Anterior cingulate cortex (tissue), 58 donors: ENCODE measurements around the gene KRT73.

Source experiments
- DNase-seq, 58 donors: peaks; one replicate each; lab custom pipeline; 2025; lab: John Stamatoyannopoulos, UW

KRT73 gene

DNA sequence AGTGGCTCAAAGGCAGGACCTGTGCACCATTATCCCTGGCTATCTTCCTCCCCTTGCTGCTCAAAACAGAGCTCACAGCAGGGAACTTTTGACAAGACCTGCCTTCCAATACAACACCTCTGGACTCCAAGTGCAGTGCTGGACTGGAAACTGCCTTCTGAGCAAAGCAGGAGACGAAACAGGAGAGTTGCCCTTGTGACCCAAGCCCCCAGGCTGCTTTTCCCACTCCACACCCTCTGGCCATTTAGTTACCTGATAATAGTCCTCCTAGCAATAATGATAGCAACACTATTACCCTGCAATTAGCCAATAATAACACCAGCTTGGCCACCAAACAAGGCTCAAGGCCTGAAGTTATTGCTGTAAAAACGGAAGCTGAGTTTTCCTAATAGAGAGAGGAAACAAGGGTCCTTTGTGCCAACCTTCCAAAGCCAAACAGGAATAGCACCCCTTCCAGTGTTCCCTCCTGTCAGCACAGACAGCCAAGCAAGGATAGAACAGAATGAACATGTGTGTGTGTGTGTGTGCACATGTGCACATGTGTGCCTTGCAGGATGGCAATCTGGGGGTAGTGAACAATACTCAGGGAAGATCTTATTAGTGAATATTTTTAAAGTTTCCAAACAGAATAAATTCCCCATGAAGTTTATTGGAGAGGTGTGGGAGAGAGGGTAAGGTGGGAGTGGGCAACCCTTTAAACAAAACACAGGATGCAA lies 9.2 kb upstream of the KRT73 start:
- DNase-seq = no peak

DNA sequence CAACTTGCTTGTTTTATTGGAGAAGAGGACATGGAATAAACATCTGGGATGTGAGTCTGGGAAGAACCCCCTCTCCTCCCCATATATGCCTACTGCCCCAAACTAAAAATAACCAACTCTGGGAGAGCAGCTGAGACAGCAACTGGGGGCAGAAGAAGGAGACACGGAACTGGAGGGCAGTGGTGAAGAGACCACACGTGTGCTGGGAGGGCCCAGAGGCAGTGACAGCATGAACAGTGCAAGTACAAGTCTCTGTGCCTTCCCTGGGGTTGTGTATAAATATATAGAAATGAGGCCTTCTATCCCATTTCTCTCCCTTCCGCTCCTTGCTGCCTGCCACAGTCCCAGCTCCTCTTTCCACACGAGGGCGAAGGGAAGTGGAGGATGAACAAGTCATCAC lies 4.0 kb upstream of the KRT73 start:
- DNase-seq = no peak

DNA sequence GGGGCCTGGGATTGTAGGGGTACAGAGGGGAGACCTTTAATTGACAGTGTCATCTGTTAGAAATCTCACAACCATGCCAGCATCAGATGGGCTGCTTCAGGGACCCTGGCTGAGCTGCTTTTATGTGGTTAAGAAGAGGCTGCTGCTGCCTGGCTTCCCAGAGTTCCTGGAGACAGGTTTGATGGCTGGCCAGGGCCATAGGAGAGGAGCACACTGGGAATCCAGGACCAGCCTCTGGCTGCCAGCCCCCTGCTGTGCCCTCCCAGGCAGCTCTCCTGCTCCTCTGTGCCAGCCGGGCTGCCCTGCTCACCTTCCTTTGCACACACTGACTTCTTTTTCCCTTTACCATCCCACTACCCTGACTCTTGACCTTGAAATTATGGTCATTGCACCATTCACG lies 507 bp upstream of the KRT73 start:
- no peak for DNase-seq

DNA sequence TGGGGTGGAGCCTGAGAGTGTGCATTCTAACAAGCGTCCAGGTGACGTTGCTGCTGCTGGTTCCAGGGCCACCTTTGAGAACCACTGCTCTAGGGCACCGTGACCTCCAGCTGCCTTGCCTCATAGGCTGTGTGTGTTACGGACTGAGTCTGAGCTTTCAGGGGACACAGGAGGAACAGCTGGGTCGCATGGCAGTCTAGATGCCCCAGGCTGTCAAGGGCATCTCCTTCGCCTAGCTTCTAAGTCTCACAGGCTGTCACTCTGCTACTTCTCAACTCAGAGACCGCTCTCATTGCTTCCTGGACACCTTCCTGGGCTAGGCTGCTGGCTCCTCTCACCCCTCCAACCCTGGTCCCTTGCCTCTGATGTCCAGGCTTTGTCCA lies 965 bp downstream of the KRT73 start:
- DNase-seq = no peak

DNA sequence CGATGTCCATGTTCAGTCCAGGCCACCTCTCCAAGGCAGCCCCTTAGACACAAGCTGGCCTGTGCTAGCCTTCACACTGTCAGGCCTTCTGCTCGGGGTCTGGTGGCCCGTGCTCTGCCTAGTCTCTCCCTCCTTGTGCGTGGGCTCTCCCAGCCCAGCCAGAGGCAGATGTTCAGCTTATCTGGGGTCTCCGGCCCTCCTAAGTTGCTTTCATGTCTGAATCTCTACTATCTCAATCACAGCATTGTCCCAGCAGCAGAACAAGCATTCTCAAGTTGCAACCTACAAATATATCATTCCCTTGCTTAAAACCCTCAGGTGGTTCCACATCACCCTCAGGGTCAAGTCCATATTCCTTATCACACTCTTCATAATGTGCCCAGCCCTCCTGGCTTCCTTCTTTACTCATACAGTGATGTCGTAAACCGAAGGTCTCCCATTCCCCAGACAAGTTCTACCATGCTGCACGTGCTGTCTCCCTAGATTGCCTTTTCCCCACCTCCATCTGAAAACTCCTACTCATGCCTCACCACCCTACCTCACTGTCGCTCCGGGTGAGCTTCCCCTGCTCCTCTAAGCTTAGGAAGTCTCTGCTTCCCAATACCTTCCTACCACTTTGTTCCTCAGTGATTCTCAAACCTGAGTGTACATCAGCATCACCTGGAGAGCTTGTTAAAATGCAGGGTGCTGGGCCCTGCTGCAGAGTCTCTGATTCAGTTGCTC lies 1.5 kb downstream of the KRT73 start:
- no peak for DNase-seq

DNA sequence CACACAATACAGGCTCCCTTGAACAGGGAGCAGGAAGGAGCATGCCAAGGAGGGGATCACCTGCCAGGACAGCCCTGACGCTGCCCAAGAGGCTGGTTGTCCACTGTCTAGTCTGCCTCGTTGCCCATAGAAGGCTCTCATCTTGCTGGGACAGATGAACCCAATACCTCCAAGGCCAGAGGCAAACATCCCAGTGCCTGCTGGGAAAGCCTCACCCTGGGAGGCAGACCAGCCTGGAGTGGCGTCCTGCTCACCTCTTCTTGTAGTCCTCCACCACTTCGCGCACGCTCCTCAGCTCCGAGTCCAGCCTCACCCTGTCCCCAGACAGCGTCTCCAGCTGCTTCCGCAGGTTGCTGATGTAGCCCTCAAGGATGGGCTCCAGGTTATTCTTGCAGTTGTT lies 2.4 kb downstream of the KRT73 start:
- no peak for DNase-seq

DNA sequence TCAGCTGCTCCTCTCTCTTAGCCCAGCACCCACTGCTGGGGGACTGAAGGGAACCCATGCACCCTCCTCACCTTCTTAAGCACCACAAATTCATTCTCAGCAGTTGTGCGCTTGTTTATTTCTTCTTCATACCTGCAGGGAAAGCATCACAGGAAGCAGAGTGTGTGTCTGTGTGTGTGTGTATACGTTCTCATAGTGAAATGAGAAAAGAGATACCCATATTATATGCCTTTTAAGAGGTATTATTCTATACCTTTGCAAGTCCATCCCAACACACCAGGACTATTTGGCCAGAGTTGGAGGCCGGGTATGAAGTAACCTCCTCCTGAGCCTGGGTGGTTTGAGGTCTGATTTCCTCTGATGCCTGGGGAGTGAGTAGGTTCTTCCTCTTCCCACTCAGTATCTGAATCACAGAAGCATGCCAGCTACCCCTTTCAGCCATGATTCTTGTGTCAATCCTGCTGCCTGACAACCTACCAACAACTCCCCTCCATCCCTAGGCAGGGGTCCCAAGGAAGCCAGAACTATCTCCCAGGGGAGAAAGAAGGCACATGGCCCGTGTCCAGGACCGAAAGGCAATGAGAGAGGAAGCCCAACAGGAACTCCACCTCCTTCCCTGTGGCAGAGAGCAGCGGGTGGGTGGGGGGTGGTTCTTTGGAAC lies 3.0 kb downstream of the KRT73 start:
- DNase-seq = no peak

DNA sequence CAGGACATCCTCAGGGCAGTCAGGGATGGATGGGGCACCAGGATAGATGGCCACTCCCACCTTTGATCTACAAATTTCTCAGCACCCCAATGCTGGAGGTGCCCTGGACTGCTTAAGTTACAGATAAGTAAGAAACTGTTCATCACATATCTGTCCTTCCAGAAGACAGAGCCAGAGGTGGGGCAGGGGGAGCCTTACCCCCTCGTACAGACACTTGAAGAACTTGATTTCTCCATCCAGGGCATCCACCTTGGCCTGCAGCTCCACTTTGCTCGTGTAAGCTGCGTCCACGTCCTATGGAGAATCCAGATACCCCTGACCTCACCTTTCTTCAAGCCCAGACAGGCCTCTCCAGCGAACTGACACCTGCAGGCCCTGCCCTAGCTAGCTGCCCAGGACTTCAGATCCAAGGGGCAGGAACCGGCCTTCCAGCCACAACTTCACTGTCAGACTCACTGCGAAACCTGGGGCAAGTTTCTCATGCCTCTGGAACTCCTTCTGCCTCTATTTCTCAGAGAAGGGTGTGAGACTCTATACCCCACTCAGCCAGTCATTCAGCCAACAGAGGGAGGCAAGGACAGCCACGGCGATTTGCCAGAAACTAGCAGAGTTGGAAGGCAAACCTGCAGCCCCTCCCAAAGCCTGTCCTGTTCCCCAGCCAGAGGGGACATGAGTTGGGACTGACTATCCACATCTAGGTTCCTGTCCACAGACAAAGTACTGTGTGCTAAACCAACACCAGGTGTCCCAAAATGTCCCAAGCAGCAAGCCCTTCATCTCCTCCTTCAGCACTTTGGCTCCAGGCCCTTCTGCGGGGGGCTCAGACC lies 3.8 kb downstream of the KRT73 start:
- DNase-seq = no peak

DNA sequence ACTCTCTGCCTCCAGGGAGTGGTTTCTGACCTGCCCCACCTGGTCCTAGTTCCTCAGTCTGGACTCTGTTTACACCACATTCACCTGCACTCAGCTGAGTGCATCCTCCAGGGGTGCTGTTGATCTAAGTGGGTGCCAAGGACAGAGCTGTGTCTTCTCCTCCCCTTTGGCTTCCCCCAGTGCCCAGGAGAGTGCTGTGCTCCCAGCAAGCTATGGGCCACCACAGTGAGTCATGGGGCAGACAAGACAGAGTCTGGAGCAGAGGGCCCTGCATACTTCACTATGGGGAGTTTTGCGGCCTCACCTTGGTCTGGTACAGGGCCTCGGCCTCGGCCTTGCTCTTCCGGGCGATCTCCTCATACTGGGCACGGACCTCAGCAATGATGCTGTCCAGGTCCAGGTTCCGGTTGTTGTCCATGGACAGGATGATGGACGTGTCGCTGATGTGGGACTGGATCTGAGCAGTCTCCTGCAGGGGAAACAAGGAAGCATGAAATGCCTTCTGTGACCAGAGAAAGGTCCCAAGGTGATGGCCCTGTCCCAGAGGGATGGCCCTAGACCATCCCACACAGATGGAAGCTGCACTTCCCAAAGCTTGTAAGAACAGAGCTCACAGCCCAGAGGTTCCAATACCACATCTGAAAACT lies 4.9 kb downstream of the KRT73 start:
- no peak for DNase-seq

DNA sequence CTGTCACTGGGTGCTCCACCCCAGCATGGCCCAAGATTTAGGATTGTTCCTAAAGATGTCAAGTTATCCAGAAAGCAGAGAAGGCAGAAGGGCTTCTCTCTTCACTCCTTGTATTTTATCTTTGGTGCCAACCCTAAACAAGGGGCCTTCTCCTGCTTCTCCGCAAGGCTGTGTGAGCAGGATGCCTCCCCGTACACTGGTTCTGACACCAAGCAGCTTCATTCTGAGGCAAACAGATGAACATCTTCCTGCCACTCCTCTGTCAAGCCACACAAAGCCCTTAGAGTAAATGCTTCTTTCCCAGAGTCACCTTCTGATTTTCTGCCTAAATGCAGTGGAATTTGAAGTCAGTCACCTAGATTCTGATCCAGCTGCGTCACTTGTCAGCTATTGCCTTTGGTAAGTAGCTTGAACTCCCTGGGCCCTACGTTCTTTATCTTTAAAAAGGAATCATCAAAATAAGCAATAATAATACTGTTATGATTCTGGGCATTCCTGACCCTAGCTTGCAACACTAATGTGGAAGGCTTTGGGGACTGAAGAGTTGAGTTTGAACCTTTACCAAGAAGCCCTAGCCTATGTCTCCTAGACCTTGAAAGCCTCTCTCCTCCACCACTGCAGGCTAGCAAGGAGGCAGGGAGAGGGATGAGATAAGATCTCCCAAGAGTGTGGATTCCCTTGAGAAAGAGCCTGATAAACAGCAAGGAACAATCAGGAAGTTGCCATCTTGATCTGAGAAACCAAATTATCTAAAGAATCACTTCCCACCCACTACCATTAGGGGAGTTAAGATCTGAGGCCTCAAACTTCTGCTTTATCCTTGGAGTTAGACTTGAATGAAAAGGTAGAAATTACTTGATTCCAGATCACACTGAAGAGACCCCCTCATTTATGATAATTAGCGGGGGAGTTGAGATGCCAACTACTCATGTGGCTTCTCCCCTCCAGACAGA lies 5.7 kb downstream of the KRT73 start:
- DNase-seq = no peak

DNA sequence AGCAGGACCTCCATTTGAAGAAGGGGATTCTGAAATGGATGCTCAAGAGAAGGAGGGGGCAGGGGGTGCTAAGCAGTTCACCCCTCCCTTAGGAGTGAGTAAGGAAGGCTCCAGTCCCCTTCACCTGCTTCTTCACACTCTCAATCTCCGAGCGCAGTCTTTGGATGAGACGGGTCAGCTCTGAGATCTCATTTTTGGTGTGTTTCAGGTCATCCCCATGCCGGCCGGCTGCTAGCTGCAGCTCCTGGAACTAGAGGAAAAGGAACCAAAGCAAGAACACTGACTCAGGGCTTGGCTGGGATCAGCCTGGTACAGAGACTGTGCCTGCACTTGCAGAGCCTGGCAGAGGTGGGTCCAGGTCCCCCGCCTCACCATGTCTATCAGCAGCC lies 7.3 kb downstream of the KRT73 start:
- no peak for DNase-seq

DNA sequence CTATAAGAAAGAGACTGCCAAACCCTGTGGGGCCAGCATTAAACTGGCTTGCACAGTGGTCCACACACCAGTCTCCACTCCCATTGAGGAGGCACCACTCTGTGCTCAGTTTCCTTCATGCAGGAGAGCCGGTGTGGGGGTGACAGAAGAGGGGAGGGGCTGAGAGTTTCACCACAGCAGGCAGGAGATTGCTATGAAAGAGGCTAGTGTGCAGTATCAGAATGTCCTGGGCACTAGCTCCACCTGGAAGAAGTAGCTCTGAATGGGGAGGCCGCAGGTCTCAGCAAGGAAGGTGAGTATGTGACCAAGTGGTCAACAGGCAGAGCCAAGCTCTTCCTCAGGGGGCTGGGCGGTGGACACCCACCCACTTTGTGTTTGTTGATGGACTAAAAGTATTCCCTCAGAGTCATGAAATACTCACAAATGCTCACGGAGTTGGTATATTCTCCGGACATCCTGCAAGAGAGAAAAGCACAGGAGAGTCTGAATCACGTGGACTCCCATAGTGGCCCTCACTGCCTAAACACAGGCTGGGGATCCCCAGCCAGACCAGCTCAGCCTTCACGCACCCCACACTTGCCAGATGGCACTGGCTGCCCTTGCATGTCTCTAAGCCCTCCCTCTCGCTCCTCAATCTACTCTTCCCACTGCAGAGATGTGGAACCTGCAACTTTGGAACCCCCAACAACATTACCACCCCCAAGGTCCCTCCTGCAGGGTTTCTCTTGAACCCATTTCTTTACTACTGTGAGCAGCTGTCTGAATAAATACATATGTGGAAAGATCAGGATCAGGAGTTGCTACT lies 9.3 kb downstream of the KRT73 start:
- DNase-seq = no peak

DNA sequence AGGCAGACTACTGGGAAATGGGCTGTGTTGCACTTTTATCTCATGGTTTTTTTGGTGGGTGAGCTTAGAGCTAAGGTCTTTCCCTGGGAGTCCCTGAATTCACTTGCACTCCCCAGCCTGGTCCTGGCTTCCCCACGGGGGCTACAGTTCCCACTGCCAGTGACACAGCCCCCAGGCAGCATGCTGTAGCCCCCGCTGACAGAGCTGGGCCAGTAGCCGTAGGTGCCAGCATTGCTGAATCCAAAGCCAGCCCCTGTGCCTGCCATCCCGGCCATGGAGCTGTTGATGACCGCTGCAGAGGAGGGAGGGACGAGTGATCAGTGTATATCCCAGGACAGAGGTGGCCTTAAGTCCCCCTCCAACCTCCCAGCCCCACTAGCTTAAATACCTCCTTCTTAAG lies 10.2 kb downstream of the KRT73 start:
- no peak for DNase-seq

DNA sequence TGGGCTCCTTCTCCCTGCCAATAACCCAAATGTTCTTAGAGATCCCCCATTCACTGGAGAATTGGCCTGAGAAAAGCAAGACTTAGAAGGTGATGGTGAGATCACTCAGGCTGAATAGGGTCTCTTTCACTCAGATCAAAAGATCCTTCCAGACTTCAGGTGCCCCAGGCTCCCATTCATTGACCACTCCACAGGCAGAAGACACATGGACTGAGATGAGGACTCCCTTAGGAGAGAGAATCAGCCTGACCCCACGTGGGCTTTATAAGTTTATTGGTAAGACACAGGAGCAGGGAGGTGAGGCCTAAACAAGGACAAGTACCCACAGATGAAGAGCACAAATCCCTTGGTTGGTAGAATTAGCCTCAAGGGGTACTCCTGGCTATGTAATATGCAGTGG lies 11.0 kb downstream of the KRT73 start:
- DNase-seq = no peak

DNA sequence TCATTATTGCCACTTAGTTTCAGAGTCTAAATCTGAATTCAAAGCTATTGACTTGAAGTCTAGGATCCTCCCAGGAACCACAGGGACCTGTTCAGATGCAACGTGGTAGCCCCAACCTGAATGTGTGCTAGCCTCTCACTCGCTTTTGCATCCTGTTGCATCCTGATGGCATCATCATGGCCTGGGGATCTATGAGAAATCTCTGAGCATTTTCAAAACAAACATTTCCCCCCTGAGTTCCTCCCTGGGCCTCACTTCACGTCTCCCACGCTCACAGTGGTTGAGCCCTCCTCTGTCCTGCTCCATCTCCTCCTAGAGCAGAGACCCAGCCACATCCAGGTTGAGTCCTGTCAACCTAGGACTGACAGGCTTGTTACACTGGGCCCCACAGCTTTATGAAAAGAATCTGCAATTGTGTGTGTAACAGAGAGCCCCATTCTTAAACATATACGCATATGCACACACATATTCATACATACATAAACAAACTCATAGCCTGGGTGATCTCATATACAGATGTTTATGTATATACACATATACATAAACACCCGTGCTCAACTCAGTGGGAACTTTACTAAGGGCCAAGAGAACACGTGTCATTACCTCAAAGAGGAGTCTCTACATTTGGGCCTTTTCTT lies 11.7 kb downstream of the KRT73 start:
- no peak for DNase-seq

DNA sequence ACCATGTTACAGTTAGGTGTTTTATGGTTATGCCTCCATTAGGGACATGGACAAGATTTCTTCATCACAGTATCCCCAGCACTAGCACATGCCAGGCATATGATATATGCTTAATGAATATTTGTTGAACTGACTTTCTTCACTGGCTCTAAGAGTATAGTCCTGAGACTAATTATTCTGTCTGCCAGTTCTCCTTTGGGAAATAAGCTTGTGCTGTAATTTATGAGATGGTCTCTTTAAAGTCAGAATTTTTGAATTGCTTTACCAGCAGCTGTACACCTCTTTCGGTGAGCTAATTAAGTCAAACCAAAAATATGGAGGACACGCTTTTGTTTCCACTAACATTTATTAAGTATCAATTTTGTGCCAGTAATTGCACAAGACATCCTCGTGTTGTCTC lies 12.3 kb downstream of the KRT73 start:
- DNase-seq = no peak

DNA sequence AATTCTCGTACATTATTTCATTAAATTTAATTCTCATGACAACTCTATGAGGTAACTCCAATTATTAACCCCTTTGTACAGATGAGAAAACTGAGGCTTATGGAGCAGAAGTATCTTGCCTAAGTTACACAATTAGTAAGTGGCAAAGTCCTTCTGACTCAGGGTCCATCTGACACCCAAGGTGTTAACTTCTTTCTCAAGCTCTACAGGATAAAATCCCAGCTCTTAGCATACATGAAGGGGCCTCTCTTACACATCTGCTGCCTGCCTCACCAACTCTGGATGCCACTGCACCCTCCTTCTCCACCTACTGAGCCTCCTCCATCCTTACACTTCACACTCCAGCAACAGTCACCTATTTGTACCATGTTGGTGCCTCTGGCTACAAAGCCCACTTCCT lies 12.8 kb downstream of the KRT73 start:
- DNase-seq = no peak

DNA sequence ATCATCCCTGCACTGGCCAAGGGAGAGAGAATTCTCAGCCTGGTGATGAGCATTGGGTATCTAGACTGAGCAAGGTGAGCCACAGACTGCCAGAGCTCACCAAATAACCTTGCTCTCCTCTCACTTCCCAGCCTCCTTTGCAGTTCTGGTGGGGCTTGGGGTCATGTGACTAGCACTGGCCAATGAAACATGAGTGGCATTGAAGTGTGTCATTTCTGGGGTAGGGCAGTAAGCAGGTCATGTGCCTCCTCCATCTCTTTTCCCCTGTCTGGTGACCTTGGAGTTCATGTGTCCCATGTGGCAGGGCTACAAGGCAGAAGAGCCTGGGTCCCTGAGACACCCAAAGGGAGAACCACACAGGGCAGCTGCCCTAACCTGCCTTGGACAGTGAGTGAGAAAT lies 13.5 kb downstream of the KRT73 start:
- DNase-seq = no peak
